ENCODE data around the gene AP1B1.

Gene AP1B1

GRCh38 chr22:29290061-29290460 is 98.3 kb downstream of the AP1B1 start:
- DNase-seq = no peak

DNA sequence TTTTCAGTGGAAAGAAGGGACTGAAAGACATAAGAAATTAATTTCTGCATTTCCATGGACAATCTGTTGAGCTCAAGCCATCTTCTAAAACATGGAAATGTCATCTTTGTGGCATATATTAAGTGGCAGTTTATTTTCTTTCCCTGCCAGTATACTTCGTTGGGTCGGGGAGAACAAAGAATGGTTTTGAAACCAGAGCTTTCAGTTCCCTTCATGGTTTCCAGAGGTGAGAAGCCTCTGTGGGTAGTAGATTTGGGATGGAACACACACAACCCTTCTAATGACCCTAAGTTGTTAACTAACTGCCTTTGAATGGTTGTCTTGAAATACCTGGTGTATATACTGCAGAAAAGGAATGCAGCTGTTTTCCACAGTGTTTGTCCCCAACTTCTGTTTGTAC is 99.5 kb downstream of the AP1B1 start:
- no peak for DNase-seq

DNA sequence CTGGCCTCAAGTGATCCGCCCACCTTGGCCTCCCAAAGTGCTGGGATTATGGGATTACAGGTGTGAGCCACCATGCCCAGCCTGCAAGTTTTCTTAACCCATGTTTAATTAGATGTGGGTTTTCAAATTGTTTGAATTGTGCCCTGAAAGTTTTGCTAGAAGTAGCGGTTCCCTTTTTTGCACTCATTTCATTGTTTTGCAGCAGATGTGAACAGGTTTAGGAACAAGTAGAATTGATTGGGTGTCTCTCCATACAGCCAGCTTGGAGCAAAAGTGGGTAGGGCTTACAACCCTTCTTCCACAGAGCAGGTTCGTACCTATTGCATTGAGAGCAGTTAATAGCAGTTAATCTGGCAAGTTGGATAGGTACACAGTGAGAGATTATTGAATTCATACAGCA is 104.2 kb downstream of the AP1B1 start:
- no peak for DNase-seq

DNA sequence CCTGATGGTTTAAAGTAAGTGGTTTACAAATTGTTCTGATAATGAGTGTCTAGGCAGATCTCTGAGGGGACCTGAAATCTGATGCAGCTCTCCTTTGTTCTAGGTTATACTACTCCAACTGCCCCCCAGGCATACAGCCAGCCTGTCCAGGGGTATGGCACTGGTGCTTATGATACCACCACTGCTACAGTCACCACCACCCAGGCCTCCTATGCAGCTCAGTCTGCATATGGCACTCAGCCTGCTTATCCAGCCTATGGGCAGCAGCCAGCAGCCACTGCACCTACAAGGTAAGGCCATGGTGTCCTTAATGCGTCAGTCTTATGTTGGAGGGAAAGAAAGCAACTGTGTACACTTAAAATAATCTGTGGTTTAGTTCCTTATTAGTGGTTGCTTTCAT is 110.4 kb downstream of the AP1B1 start:
- DNase-seq = no peak

All from stimulated activated CD4-positive, alpha-beta T cell treated with anti-CD3 and anti-CD28 coated beads, Interleukin-12 subunit alpha, Interleukin-12 subunit beta, amount 100 ng/mL, for 4 hours (primary cell).